Astrocyte (in vitro differentiated cells and primary cell): ENCODE results near the gene OS9.

Experiments
- CTCF ChIP-seq: IDR thresholded peaks from 2 replicates; pipeline ENCODE4 v1.5.1; 2011; ENCODE audit warnings: low read depth, mild to moderate bottlenecking, inconsistent platforms, low read length, moderate library complexity; ENCODE audit not compliant: insufficient read depth
- EZH2 ChIP-seq: IDR thresholded peaks from 2 replicates; pipeline ENCODE4 v1.6.1; 2012; ENCODE audit warnings: mild to moderate bottlenecking, low read length, inconsistent platforms; ENCODE audit not compliant: insufficient read depth

GRCh38 chr12:57720606-57721595, 27.0 kb downstream of the OS9 start:
- no peak for TF ChIP-seq CTCF
- no peak for TF ChIP-seq EZH2
